Right lung (tissue), 5 donors: Measurements from ENCODE around the gene PLB1. TPM values are rescaled to one million over a fixed set of nuclear protein-coding genes. Genes with fewer than 3 reads are reported as not detected.
"Not testable (repeated sequence)": the region's sequence is repeated elsewhere in the genome, so short reads cannot be mapped to it uniquely, and the experiment has no call there.

Experiments used
- DNase-seq, 2 donors: peaks; one replicate each; pipeline ENCODE4 v3.0.0-alpha.2; 2013
- polyA plus RNA-seq, 5 donors: library from polyadenylated mRNA; unstranded; fragments of 120-200 nt; gene quantifications; one replicate each; pipeline versions ENCODE4 v1.2.1 to v1.2.3, GENCODE V29; 2013; ENCODE audit warnings: inconsistent platforms in 1 of 5, low replicate concordance in 1 of 5; ENCODE audit not compliant: insufficient read length in 5 of 5, insufficient read depth in 1 of 5

The PLB1 gene
- polyA plus RNA-seq, 5 donors: 1.2 to 2.1 (median 1.7) TPM

DNA sequence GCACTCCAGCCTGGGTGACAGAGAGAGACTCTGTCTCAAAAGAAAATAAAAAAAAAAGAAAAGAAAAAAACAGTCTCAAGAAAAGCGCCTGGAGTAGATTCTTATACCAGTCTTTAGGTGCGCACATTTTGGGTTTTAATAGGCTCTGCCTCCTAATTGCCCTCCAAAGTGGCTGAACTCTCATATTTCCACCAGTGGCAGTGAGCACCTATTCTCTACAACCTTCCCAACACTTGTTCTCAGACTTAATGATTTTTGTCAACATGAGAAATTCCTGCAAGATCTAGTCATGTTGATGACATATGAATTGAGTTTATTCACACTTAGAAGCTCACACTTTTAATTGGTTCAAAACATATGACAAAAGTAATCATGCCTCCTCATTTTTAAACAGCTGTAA lies 39.0 kb downstream of the PLB1 start:
- no peak for DNase-seq

DNA sequence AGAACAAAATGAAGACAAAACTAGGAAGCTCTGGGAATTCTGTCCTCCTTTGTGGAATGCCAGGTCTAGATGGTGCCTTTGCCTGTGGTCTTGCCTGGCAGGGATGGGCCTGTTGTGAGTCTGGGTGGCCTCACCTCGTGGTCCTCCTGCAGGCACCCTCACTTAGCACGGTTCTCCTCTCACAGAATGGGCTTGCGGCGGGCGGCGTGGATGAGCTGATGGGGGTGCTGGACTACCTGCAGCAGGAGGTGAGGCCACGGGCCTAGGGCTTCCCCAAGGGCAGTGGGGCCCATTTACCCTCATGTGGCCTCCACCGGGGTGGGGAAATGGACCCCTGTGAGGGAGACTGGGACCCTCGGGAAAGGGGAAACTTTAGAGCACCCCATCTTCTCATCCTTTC lies 42.3 kb downstream of the PLB1 start:
- DNase-seq: no peak

DNA sequence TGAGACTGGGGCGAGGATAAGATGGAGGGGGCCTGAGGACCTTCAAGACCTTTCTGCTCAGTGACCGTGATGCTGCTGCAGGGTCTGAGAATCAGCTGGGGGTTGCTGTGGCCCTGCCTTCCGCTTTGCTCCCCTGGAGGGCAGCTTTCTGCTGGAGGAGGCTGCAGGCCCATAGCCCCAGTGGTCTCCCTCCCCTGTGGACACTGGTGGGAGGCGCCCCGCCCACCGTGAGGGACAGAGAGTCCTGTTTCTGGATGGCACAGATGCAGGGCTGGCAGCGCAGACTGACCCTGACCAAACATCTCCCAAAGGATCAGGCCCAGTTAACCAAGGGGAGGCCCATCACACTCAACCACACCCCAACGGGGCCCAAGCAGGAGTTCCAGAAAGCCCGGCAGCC lies 42.8 kb downstream of the PLB1 start:
- DNase-seq: no peak

DNA sequence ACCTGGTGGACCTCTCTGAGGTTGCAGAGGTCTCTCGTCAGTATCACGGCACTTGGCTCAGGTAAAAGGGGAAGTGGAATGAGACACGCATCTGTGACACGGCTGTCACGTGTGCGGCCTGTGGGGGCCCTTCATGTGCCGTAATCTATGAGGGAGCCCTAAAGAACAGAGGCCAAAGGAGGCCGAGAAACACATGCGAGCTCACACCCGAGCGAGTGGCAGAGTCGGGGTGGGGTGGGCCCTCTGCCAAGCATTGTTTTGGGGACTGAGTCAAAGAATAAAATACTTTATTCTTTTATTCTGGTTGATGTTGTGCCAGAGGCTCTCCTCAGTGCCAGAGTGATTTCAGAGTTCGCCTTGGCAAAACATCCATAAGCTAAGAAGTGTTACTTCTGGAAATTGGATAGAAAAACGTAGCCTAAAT lies 43.3 kb downstream of the PLB1 start:
- DNase-seq: no peak

DNA sequence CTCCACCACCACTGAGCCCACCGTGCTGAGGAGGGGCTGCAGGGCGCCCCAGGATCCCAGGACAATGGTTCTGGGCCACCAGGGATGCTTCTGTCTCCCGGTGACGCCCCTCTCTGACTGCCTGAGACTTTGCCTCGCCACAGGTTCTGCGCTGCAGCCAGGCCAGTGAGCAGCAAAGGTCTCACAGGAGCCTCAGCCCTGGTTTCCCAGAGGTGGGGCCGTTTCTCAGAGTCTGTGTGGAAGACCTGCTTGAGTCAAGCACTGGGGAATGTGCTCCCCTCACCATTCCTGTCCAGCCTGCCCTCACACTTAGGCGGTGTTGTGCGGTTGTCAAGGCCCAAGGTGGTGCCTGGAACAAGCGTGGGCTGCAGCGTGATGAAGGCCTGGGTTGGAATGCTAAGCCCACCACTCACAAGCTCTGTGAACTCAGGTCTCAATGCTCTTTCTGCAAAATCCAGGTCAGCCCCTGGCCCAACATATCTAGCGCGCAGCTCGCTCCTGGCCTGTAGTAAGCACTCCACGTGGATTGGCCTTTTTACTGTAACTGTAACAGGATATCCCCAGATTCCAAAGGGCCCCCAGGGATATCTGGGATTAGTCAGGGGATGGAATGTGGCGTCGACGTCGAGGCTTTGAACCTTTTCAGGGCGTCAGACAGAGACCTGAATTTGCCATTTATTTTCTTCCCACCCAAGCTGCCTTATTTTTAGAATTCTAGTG lies 47.6 kb downstream of the PLB1 start:
- DNase-seq: no peak

DNA sequence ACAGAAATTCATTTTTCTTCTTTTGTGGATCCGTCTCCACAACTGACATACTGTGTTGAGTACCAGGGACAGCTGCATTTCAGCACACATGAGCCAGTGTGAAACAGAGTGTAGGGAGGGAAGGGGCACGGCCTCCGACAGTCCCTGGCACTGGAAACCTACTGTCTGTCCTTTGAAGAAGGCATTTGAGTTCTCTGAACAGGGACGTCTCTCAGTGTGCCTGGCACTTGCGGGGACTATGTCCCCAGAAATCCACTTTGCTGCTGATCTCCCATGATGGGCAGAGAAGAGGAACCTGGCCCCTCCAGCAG lies 48.1 kb downstream of the PLB1 start:
- DNase-seq: no peak

DNA sequence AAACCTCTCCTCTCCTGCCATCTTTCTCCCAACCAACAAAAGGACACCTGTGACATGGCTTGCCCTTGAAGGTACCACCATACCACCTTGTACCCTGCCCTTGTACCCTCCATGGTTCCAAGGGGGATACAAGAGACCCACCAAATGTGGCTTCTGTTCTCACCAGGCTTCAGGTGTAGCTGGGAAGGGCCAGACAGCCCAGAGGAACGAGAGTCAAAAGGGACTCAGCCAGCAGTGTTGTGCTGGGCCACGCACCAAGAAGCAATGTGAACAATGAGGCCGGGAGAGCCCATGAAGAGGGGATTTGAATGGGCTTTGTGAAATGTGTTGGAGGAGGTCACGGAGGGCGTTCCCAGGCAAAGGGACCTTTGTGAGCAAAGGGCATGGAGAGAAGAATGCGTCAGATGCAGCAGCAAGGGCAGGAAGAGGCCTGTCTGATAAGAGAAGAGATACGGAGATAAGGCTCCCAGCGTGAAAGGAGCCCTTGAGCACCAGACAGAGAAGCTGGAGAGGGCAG lies 48.6 kb downstream of the PLB1 start:
- DNase-seq: no peak

DNA sequence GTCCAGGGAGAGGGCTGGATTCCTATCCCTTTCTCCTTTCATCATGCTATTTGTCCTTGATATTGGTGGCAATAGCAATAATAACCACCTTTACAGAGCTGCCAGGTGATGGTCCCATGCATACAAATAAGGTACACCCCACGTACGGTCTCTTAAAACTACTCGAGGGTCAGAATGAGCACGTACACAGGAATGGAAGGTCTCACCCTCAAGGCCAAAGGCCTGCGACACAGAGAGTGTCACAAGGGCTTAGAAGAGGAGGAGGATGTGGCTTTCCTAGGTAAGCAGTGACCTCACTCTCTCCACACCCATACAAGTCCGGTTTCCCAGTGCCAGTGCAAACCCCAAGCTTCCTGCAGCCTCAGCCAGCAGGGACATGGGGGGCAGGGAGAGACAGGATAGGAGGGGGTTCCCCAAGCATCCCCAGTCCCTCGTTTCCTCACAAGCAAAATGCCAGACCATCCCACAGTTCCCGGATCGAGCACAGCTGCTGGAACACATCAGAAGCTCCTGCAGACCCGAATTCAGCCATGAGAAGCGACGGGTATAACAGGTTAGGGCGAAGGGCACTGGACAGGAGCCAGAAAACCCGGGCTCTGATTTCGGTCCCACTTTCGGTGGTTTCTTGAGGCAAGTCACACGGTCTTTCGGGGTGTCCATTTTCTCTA lies 49.2 kb downstream of the PLB1 start:
- DNase-seq: no peak

DNA sequence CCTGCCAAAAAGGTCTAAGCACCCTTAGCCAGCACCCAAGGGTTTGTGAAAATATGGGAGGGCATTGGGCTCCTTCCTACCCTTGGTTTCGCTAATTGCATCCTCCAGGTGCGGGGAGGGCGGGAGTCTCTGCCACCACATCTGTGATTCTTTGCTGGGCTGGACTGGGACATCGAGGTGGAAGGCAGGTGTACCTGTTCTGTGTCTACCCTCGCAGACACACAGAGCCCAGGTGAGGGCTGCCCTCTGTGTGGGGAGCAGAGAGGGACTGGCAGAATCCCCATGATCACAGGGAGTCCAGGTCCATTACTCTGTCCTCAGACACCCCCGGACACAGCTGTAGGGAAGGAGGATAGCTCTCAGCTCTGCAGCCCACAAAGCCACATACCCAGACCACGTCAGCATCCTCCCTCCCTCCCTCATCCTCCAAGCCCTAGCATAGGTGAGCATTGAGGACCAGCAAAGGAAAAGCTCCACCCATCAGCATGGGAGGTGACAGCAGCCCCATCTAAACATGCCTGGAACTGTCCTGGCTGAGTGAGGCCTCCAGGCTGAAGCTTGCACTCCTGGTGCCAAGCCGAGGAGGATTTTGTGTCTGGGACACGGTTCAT lies 49.8 kb downstream of the PLB1 start:
- no peak for DNase-seq

DNA sequence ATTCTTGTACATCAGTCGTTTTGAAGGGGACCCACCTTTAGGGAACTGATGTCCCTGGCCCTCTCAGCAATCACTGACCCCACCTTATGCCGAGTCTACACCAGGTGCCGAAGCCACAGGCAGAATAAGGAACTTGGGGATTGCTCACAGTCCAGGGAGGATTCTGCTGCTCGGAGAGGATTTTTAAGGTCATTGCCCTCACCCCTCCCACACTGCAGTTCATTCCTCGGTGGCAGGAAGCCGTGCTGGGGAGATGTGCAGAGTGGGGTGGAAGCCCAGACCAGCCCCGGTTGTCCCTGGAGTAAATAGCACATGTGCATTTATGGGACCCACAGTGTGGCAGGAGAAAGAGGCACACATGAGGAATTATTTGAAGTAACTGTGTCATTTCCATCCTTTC lies 50.4 kb downstream of the PLB1 start:
- DNase-seq: no peak

DNA sequence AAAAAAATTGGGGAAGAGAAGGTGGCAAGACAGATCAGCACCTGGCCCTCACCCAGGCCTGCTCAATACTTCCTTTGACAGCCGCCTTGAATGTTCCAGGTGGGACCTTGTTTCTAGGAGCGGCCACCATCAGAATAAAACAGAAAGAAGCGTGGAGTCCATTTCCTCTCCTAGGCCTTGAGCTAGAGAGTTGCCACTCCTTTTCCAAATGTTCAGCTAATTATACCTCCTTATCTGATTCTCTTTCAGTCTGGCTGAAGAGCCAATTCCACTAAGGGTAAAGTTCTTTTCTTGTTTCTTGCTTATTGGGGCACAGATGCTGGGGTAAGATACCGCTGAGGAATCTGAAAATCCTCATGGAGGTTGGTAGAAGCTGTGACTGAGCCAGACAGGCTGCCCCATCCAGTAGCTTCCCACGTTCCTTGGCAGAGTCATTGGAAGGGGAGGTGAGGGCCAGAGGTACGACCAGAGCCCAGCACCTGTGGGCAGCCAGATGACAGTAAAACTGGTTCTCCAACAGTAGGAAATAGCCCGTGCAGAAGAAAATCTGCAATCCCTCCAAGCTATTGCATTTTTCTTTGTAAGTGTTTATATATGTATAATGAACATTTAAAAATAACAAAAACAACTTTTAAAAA lies 51.5 kb downstream of the PLB1 start:
- no peak for DNase-seq

DNA sequence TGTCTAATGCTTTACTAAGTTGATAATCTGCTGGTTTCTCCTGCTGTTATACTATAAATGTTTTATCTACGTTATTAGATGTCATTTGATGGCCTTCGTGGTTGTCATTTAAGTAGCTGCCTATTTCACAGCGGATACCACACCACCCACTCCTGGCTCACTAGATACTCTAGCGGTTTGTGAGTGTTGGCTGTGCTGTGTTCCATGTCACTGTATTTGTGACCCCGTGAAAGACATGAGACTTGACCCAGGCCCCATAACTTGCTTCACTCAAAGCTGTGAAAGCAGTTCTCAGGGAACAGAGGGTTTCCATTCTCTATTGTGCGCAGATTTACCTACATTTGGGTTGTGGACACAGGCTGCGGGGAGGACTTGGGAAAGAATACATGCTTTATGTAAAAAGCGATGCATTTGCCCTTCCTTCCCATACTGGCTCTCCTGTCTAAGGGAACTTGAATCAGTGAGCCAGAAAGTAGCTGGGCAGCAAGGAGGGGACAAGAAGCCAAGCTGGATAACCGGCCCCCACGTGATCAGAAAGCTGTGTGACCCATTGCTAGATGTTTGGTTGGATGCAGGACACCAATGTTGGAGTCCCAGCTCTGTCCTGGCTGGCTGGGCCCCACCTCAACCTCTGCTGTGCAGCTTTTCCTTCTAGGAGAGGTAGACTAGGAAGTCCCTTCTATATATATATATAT lies 52.2 kb downstream of the PLB1 start:
- no peak for DNase-seq

DNA sequence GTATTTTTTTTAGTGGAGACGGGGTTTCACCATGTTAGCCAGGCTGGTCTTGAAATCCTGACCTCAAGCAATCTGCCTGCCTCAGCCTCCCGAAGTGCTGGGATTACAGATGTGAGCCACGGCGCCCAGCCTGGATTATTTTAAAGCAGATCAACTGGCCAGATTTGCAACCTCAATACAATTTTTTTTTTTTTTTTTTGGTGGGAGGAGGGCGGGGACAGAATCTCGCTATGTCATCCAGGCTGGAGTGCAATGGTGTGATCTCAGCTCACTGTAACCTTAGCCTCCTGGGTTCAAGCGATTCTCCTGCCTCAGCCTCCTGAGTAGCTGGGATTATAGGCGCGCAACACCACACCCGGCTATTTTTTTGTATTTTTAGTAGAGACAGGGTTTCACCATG lies 54.5 kb downstream of the PLB1 start:
- DNase-seq: not testable (repeated sequence)

DNA sequence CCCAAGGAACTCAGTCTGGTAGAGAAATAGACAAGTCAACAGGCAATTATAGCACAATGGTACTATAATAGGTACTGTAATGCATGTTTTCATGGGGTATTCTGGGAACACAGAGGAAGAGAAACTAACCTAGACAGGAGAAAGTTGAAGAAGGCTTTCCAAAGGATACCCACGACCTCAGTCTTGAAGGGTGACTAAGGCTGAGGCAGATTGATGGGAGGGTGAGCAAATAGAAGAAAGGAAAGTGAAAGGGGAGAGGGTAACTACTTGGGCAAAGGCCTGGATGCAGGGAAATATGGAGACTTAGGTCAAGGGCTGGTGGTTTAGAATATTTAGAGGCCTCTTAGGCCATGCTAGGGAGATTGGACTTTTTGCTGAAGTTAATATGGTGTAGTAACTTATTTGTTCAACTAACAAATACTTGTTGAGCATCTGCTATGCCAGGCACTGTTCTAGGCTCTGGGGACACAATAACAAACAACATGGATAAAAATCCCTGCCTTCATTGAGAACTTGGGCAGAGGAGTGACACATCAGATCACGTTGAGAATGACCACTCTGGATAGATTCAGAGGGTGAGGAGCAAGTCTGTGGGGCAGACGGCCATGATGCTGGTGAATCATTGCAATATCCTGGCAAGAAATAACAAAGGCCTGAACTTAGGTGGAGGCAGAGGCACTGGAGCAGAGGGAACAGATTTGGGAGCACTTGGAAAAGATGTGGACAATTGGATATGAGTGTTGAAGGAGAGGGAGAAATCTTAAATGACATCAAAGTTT lies 56.4 kb downstream of the PLB1 start:
- DNase-seq: no peak

DNA sequence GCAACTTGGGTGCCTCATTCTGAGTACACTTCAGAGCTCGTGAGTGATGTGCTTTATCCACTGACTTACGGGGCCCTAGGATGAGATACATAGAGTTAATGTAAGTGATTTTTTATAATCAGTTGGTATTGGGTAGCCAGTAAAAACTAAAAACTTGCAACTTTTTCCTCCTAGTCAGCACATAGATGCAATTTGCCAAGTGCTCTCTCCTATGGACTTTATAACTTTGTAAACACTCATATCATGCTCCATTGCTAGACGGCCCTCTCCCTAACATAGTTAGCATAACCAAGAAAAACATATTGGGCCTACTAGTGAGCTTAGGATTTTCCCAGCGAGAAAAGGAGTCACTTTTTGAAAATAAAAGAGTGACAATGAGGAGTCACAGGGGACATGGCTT lies 60.4 kb downstream of the PLB1 start:
- DNase-seq: no peak

DNA sequence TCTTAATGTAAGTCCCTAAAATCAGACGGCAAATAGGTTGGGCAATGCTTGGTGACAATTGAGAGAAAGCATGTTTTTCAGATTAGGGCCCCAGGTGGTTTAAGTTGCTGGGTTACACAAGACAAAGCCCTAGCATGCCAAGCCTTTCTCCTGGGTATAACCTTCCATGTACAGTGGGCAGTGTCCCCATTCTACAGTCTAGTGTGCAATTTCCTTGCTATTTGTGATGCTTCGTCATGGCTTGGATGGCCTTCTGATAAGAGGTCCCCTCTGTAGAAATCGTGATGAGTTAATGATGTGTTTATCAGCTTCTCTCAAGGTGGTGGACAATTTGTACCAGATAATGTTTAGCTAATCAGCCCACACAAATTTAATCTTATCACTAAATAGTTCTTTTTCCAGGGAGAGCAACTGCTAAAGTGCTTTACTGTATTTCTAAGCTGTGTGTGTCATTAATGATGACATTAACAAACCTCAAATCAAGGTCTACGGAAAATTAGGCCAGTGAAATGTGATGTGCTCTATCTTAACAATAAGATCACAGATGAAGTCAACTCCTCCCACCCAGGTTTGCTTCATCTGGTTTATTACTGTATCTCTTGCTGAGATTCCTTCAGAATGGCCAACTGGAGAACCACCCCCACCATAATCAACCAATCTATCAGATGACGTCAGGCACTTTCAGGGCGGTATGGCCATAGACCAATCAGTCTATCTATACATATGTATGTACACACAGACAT lies 61.7 kb downstream of the PLB1 start:
- no peak for DNase-seq

DNA sequence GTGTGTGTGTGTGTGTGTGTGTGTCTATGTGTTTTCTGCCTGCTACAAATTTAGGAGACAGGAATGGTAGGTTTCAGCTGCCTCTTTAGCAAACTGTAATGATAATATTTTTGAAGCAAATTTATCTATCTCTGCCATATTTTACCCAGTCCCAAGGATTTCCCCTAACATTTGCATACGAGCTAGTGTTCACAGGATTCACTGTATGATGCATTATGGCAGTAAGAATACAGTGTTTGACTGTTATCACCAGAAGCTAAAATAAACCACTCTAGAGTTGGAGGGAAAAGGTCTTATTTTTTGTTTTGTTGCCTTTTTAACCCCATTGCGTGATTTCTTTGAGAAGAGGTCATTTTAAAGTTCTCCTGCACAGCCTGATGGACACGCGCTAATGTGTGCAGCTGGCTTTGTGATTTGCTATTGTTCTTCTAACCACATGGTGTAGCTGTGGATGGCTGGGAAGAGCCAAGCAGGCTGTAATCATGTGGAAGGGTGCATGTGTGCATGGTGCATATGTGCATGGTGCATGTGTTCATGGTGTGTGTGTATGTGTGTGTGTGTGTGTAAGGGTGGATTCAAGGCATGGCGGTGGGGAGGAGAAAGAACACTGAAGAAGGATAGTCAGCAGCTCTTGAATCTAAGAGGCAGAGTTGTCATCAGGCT lies 62.4 kb downstream of the PLB1 start:
- no peak for DNase-seq

DNA sequence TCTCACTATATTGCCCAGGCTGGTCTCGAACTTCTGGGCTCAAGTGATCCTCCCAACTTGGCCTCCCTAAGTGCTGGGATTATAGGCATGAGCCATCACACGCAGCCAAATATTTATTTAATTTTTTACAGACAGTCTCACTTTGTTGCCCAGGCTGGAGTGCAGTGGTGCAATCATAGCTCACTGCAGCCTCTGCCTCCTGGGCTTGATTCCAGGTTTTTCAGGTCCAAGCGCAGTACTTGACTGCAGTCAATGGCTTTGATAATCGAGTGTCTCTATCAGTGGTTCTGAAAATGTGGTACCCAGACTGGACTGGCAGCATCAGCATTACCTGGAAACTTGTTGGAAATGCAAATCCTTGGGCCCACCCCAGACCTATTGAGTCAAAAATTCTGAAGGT lies 63.1 kb downstream of the PLB1 start:
- DNase-seq: no peak

DNA sequence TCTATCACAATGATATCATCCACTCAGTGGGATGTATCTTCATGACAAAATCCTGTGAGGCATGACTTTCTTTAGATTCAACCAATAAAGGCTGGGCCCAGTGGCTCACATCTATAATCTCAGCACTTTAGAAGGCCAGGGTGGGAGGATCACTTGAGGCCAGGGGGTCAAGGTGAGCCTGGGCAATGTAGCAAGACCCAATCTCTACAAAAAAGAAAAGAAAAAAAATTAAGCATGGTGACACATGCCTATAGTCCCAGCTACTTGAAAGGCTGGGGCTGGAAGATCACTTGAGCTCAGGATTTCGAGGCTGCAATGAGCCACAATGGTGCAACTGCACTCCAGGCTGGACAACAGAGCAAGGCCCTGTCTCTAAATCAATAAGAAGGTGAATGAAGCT lies 68.0 kb downstream of the PLB1 start:
- no peak for DNase-seq

DNA sequence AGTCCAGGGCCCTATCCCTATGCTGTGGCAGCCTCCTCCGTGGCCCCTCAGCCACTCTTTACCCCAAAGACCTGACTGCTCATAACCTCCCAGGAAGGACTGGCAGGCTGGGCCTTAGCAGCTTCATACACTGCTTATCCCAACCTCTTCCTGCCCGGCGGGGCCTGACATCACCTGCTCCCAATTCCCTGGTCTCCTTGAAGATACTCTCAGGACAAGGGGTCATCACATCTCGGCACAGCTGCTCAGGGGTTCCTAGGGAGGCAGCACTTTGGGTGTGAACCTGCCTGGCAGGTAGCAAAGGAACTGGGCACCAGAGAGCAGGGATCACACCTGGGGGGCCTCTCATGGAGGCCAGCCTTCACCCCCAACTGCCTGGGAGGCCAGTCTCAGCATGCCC lies 68.5 kb downstream of the PLB1 start:
- DNase-seq: no peak
